HG02588 (cell line): ENCODE measurements around the gene CHMP4A.
"Not testable (repeated sequence)": the region's sequence is repeated elsewhere in the genome, so short reads cannot be mapped to it uniquely, and the experiment has no call there.

Experiments used
- ATAC-seq: cut with Tn5 transposase; IDR thresholded peaks from one replicate; pipeline ENCODE4 v1.9.1; 2021; ENCODE audit warnings: mild to moderate bottlenecking, moderate library complexity; ENCODE audit not compliant: unreplicated experiment

The CHMP4A gene

DNA sequence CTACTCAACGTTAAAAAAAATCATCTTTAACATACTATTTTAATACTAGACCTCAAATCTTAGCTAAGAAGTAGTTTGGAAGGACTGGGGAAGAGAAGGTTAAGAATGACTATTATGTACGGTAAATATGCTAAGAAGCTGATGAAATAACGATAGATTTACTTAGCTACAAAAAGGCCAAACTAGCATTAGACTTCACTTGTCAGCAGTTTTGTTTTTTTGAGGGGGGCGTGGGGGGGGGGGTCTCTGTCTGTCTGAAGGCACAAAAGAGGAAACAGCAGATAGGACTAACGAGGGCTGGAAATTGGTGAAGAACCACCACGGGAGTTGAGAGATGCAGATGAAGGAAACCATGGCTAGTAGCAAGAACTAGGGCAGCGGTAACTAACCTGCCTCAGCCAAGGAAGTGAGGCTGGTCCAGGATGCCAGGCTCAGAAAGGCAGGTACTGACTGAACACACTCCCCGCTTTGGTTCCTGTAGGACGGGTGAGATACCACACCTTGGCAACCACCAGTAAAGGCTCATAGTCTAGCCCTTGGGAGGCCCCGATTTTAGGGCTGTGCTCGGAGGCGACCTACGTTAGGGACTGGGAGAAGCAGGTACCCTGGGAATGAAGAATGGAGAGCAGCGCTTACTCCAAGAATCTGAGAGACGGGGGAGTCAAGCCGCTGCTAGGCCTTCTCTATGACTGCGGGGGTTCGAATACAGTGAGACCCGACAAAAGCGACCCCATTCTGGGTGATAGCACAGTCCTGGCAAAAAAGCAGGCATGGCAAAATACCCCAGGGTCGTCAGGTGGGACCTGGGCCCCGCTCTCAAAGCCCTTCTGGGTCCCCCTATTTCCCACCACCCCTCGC lies 18.2 kb upstream of the CHMP4A start:
- peak; percentile 15 for ATAC-seq

DNA sequence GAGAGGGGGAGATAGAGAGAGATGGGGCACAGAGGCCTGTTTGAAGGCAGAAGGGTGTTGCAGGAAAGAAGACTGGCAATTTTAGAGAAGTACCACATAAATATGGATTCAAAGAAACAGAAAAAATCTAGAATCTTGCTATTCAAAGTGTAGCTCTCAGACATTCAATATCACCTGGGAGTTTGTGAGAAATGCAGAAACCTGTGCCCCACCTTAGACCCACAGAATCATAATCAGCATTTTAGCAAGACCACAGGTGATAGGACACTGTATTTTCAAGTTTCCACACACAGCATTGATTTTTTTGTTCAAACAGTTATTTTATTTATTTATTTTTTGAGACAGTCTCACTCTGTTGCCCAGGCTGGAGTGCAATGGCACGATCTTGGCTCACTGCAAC lies 15.6 kb upstream of the CHMP4A start:
- ATAC-seq: no peak

DNA sequence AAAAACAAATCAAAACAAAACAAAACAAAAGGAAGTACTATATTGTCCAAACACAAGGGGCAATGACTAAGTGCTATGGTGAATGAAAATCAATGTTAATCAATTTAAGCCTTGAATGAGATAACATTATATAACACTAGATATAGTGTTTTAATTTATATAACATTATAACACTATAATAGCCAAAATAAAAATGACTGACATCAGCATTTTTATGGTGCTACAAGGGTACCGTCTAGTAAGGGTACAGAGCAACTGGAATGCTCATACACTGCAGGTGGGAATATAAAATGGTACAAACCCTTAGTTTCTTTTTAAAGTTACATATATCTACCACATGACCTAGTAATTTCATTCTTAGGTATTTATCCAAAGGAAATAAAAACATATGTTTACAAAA lies 13.2 kb upstream of the CHMP4A start:
- no peak for ATAC-seq

DNA sequence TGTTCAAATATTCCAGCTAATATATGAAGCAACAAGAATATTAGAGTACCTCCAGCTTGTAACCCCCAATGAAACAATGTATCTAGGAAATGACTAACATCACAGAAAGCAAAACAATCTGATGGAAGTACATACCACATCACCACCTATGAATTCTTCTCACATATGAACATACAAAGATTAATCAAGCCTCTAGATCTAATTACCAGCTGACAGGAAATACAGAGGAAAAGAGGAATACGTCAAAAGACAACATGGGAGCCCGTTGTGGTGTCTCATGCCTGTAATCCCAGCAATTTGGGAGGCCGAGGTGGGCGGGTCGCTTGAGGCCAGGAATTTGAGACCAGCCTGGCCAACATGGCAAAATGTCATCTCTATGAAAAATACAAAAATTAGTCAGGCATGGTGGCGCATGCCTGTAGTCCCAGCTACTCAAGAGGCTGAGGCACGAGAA lies 11.4 kb upstream of the CHMP4A start:
- no peak for ATAC-seq

DNA sequence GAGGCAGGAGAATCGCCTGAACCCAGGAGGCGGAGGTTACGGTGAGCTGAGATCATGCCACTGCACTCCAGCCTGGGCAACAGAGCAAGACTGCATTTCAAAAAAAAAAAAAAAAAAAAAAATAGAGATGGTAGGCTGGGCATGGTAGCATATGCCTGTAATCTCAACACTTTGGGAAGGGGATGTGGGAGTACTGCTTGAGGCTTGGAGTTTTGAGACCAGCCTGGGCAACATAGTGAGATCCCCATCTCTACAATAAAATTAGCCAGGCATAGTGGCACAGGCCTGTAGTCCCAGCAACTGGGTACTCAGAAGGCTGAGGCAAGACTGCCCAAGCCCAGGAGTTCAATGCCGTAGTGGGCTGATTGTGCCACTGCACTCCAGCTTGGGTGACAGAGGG lies 9.7 kb upstream of the CHMP4A start:
- not testable (repeated sequence) for ATAC-seq

DNA sequence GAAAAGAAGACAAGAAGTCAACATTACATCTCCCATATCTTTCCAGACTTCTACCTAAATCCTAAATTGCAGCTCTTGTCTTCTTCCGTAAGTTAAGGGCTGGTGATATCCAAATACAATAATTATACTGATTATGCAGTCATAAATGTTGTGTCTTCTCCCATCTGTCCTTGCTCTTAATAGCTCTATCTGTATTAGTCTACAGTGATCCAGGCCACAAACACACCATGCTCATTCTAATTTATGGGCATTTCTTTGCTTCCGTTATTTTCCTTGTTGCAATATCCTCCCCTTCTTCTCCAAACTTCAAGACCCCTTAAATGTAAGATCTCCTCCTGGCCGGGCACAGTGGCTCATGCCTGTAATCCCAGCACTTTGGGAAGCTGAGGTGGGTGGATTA lies 6.2 kb upstream of the CHMP4A start:
- ATAC-seq: no peak

DNA sequence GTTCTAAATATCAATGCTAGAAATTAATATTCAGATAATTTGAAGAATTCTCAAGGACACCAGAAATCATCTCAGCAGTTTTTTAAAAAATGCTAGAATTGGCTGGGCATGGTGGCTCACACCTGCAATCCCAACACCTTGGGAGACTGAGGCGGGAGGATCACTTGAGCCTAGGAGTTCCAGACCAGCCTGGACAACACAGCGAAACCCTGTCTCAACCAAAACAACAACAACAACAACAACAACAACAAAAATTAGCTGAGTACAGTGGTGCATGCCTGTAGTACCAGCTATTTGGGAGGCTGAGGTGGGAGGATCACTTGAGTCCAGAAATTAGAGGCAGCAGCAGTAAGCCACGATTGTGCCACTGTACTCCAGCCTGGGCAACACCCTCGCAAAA lies 5.8 kb upstream of the CHMP4A start:
- no peak for ATAC-seq

DNA sequence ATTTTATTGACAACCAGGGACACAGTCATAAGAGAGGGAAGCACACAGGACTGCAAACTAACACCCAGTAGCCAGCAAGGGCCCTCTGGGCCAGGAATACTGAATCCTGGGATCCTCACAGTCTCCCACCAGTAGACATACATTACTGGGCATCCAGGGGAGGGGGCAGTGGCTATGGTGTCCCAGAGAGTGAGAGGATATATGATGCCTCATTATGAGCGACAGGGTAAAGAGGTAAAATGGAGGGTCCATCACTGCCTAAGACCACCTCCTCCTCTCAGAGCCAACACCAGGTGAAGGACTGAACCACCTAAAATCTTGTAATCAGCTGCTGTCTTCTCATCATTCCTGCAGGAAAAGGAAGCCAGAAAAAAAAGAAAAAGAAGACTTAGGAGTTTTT lies 3.6 kb upstream of the CHMP4A start:
- ATAC-seq: not testable (repeated sequence)

DNA sequence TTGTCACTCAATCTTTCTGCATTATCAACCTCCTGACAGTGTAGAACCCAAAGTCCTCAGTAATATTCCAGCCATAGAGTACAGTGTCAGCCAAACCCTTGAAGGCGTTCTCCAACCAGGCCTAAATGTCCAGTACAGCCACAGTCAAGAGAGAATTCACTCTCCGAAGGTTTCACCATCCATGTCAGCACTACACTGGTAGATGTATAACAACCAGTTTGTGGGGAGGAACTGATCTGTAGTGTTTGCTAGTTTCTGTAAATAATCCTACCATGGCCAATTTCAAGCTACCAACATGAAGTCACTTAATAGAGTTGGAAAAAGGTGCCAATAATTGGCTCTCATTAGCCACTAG lies 3.0 kb upstream of the CHMP4A start:
- no peak for ATAC-seq

DNA sequence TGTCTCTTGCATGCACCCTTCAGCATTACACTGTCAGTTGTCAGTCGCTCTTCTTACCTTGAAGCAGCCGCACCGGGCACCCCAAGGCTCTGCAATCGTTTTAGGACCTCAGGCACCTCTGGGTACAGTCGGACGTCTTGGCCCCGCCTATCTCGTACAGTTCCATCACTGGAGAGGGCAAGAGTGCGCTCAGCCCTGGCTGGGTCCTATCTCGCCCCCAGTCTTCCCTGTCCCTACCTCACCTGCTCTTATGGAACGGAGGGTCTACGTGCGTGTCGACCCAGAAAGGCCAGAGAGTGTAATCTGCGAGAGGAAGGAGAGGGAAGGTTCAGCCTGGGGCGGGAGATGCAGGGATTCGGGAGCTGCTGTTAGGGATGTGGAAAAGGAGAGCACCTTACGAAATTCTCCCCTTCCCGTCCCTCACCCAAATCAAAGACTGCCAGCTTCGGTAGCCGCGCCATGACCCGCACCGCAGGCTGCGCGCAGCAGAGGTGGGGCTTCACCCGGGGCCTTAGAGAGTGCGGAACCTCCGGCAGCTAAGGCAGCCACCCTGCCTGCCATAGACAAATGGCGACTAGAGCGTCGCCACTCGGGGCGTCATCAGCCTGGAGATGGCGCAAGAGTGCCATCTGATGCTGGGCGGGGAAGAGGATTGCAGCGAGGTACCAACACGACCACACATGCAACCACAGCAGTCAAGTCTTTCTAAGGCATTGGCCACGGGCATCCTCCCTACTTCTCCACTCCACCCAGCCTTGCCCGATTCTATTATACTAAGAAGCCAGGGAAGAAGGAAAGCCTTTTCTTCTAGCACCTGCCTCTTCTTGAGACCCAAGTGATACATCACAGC lies 2.4 kb upstream of the CHMP4A start, which contains the start of gene MDP1:
MDP1 (minus strand) TSS at position 572 of the 850 bp plus-strand sequence; CDS start at position 461, 111 bp downstream.
- ATAC-seq: peak; percentile 66

DNA sequence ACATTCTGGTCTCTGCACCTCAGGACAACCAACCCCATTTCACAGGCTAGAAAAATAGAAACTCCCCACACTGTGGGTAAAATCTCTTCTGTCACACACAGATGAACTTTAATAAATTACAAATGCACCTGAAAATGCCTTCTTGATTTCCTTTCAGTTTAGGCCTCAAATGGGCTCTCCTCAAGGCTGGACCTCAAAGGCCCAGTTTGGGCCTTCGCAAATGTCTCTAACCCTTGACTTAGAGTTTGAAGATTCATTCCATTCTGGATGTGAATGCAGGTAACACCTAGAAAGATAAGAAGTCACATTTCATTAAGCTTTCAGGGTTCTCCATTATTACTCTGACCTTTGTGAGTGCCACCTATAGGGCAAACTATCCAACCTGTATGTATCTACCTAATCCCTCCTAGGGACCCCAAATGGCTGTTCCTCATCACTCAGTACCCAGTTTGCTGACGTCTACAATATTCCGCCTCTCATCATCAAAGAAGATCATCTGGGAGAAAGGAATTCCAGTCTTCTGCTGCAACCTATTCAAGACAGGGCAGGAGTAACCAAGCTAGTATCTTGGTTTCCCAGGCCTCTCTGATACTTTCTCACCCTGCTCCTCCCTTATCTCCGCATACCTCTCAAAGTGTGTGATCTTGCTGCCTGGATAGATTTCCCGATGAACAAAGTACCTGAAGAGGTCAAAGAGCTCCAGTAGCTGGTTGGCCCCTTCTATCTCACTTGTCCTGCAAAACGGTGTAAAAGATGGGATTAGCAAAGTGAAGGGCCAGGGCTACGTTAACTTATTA lies 776 bp upstream of the CHMP4A start:
- ATAC-seq: no peak

DNA sequence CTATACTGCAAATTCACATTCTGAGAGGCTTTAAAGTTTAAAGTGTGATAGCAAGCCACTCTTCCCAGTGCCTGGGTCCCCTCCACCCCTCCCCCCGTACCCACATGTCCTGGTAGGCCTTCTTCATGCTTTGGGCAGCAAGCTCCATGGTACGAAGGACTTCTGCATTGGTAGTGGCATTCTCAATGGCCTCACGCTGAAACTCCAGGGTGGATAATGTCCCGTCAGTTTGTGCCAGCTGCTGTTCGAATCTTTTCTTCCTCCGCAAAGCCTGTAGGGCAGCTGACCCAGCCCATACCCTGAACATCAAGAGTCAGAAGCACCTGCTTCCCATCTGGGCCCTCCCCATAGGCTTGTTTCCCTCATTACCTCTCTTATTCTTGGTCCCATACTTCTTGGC lies 2.0 kb downstream of the CHMP4A start:
- no peak for ATAC-seq

DNA sequence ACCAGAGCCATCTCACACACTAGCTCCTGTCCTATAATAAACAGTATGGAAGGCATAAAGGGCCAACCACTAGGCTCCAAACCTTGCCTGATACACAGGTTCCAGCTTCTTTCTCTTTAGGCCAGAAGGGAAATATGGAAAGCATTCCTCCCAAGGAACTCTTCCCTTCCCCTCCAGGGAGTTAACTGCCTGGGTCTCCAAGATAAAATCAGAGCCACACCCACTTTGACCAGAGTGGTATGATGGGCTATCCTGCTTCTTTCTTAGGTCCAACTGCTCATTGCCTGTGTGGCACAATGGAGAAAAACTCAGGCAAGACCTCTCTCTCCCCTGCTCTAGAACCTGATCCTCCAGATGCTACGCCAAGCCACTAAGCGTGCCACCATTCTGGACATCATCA lies 5.7 kb downstream of the CHMP4A start:
- no peak for ATAC-seq

DNA sequence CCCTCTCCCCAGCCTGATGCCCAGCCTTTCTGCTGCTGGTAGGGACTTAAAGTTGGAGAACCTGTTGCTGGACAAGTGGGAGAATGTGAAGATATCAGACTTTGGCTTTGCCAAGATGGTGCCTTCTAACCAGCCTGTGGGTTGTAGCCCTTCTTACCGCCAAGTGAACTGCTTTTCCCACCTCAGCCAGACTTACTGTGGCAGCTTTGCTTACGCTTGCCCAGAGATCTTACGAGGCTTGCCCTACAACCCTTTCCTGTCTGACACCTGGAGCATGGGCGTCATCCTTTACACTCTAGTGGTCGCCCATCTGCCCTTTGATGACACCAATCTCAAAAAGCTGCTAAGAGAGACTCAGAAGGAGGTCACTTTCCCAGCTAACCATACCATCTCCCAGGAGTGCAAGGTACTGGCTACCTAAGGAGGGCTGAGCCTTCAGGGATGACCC lies 6.2 kb downstream of the CHMP4A start:
- ATAC-seq: no peak

DNA sequence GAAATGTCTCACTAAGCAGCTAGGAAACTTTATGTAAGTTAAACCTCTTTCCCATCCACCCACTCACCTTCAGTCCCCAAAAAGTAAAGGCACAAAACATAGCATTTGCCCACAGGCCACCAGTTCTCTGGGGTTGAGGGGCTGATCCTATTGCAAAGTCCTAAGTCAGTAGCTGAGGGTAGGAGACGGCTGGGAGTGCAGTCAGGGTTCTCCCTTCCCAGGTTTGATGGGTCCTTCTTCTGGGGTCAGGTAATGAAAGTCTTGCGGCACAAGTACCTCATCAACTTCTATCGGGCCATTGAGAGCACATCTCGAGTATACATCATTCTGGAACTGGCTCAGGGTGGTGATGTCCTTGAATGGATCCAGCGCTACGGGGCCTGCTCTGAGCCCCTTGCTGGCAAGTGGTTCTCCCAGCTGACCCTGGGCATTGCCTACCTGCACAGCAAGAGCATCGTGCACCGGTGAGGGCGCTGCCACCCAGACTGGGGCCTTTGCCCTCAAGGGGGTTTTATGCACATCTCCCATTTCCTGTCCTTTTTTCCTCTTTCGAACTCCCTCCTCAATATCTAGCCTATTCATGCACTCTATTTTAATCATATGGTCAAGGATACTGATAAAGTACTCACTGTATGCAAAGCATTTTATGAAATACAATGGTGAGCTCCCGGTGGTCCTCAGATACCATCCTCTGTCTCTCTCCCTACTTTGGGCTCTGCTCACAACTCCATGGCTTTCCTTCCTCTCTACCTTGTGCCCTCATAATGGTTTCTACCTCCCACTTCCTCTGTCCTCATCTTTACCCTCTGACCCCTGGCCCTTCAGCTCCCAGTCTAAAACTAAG lies 6.8 kb downstream of the CHMP4A start:
- no peak for ATAC-seq

DNA sequence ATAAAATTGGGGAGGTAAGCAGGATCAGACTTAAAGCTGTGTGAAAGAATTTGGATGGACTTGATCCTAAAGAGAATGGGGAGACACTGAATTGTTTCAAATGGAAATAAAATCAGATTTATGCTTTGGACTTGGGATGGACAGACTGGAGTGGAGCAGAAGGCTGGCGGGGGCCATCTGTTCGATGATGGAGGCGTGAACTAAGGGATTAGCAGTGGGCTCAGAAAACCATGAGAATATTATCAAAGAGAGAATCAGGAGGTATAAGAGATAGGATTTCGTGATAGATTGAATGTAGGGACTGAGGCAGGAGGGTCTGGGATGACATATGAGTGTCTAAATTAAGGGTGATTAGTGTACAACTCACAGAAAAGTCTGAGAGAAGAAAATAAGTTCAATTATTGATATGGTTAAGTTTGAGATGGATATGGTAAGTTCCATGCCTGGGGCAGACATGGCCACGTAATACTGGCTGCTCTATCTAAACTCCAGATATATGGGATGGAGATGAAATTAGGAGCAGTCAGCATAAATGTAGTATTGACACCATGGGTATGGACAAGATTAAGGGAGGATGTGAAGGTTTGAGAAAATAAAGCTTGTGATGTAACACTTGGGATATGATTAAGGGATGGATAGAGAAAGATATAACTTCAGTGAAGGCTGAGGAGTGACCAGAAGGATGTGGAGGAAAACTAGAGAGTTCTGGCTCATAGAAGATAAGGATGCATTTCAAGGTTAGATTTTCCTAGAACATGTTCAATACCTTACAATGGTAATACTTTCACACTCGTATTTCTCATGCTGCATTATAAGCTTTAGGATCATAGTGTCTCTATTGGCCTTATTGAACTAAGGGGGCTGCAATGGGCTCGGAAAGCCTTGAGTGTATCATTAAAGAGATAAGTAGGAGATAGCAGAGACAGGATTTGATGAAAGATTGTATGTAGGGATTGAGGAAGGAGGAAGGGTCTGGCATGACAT lies 8.8 kb downstream of the CHMP4A start:
- no peak for ATAC-seq

DNA sequence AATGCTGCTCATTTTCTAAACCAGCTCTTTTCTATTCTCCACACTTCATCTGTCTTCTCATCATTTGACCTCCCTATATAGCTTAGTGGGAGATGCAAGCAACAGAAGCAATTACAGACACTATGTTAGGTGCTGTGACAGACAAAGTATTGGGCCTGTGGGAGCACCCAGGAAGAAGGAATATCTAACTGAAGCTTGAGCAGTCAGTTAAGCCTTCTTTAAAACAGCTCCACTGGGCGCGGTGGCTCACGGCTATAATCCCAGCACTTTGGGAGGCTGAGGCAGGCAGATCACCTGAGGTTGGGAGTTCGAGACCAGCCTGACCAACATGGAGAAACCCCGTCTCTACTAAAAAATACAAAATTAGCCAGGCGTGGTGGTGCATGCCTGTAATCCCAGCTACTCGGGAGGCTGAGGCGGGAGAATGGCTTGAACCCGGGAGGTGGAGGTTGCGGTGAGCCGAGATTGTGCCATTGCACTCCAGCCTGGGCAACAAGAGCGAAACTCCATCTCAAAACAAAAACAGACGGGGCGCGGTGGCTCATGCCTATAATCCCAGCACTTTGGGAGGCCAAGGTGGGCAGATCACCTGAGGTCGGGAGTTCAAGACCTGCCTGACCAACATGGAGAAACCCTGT lies 9.9 kb downstream of the CHMP4A start:
- not testable (repeated sequence) for ATAC-seq

DNA sequence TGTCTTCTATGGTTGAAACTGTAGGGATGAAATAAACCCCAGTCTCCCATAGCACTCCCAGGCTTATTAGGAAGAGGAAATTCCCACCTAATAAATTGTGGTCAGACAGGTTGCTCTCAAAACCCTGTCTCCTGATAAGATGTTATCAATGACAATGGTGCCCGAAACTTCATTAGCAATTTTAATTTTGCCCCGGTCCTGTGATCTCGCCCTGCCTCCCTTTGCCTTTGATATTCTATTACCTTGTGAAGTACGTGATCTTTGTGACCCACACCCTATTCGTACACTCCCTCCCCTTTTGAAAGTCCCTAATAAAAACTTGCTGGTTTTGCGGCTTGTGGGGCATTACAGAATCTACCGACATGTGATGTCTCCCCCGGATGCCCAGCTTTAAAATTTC lies 10.8 kb downstream of the CHMP4A start:
- ATAC-seq: not testable (repeated sequence)
